SIG-M5 (cell line): ENCODE data around the gene PSD2.

ENCODE experiments used
- DNase-seq: peaks from one replicate; lab custom pipeline; 2025; lab: John Stamatoyannopoulos, UW

The PSD2 gene

DNA sequence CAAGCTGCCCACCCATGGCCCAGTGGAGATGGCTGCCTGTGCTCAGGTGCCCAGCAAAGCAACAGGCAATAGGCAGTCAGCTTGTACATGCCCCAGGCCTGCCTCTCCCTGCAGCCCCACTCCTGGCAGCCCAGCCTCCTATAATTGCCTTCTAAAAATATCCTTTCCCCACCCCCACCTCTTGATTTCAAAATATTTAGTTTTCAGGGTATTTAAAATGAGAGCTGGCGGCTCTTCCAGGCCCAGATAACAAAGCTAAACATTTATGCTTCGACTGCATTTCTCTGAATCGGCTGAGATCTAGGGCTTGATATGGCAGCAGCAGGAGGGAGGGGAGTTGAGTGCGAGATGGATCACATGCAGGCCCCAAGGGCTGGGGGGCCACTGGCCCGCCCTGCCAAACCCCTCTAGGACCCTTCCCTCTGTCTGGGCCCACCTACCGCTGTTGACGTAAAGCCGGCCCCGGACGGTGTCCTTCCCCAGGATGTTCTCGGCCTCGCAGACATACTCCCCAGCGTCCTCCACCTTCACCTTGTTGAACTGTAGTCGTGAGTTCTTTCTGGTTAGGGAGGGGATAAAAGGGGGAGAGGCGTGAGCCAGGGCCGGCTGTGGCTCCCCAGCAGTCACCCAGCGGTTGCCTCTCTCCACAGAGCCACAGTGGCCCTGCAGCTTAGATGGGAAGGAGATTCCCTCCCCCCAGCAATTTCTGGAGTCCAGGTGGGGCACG is 85.0 kb downstream of the PSD2 start:
- DNase-seq: no peak

GRCh38 chr5:139881143-139881733 is 85.6 kb downstream of the PSD2 start:
- no peak for DNase-seq

DNA sequence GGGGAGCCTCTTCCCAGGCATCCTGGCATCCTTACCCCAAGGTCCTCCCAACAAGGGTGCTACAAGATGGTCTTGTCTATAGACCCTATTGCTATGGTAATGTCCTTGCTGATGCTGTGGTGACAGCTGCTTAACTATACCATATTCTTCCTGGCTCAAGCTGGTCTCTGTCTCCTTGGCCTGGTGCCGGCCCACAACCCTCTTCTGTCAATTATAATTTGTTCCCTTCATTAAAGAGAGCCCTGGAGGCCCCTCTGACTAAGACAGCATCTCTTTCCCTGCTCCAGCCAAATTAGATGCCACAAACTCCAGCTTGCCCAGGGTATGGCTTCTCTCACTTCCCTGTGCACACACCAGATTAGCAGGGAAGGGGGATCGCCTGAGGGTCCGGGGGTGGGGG is 86.7 kb downstream of the PSD2 start:
- DNase-seq: no peak

- no peak for DNase-seq
Measured at GRCh38 chr5:139882961-139883539, 87.4 kb downstream of the PSD2 start.

GRCh38 chr5:139884144-139884543 is 88.5 kb downstream of the PSD2 start:
- no peak for DNase-seq

DNA sequence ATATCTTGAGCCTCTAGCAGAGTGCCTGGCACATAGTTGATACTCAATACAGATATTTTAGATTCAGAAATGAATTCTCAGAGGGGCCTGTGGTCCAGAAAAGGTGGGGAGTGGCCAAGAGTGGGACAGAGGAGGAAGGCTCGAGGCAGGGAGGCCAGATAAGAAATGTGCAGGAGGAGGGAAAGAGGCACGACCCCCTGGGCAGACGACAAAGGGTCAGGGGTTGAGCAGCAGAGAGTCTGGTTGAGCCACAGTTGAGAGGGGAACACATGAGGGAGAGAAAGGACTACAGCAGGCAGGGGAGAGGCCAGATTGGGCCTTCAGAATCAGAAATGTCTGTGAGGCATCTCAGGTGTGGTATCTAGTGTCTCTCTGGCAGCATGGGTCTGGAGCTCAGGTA is 89.1 kb downstream of the PSD2 start:
- DNase-seq: no peak

DNA sequence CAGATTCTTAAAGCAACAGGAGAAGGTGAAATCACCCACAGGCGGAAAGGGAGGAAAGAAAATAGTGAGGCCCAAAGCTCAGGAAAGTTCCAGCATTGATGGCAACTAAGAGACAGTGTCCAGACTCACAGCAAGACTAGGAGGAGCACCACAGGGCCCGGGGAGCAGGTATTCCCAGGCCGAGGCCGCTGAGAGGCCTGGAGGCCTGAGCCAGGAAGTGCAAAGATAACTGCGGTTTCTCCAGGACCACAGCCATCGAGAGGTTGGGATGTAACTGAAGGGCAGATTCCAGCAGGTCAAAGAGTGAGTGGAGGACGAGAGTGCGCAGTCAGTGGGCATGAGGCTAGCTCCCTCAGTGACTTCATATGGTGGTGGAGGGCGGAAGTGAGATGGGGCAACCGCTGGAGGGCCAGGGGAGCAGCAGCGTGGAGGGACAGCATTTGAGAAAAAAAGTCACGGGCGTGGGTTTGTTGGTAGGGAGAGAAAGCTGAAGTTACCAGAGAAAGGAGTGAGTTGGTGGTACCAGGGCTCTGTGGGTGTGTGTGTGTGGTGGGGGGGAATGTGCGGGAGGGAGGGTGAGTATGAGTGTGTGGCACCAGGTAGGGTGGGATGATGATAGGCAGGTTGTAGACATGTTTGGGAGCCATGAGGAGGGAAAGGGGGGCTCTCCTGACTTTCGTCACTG is 89.7 kb downstream of the PSD2 start:
- DNase-seq: no peak

DNA sequence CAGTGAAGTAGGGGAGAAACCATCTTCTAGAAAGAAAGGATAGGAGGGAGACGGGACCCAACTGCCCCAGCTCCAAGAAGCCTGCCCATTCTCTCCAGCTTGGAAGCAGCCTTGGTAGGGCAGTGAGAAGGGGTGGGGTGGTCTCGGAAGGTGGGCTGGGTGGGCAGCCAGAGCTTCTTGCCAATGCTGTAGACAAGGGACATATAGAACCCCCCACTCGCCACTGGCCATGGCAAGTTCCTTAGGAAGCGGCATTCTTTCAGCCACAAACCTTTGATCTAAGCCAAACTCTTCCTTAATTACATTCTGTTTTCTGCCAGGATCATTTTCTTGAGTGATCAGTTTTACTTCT is 90.2 kb downstream of the PSD2 start:
- no peak for DNase-seq

DNA sequence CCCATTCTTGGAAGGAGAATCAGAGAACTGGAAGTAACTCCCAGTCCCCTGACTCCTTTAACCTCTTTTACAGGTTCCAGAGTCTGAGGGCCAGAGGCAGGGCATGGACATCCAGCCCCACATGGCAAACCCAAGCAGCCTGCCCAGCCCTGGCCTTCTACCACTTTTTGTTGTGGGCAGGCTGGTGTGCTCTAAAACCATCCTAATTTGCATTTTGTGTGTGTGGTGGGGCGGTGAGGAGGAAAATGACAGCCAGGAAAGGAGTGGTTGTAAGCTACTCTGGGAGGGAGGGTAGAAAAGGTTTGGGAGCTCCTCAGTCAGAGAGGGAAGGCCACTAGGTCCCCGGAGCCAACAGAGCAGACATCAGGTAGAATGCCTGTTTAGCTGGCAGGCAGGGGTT is 90.6 kb downstream of the PSD2 start:
- no peak for DNase-seq

- no peak for DNase-seq
Measured at GRCh38 chr5:139888370-139888769, 92.8 kb downstream of the PSD2 start.

- DNase-seq: no peak
Measured at GRCh38 chr5:139889410-139889809, 93.8 kb downstream of the PSD2 start.

- DNase-seq: no peak
Measured at GRCh38 chr5:139893873-139894272, 98.3 kb downstream of the PSD2 start.
